NCI-H748 (cell line): ENCODE measurements around the gene CALM1.
A peak's percentile ranks its signal among the peaks of the same experiment; 100 is the strongest.

Experiments
- DNase-seq: peaks from one replicate; lab custom pipeline; 2025; ENCODE audit not compliant: unreplicated experiment; lab: John Stamatoyannopoulos, UW

Gene CALM1

DNA sequence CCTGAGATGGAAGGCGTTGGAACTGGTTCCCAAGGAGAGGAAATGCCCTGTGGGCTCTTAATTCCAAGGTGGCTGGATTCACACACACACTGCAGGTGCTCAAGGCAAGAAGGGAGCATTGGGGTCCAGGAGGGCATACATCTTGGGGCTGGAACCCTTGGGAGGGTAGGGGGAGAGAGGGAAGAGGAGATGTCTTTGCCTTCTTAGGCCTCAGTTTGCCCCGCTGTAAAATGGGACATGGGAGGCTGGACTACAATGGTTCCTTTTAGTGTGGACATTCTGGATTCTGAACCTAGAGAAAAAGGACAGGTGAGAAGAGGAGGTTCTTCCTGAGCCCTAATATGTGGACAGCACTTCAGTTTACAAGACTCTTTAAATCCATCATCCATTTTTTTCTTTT lies 43.8 kb downstream of the CALM1 start:
- DNase-seq, result no peak

DNA sequence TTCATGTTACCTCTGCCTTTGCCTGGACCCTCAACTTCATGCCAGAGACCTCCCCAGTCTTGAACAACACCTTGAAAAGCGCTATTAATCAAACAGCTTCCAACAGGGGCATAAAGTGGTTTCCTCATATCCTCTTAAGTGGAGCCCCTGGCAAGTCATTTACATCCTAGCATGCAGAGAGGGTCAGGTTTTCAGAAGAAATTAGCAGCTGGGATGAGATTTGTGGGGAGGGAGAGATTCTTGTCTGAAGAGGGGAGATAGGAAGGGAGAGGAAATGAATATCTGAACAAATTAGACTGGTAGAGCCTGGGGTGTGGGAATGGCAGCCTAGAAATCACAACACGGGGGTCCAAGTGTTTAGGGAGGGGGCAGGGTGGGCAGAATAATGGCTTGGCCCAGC lies 45.6 kb downstream of the CALM1 start:
- no peak for DNase-seq

DNA sequence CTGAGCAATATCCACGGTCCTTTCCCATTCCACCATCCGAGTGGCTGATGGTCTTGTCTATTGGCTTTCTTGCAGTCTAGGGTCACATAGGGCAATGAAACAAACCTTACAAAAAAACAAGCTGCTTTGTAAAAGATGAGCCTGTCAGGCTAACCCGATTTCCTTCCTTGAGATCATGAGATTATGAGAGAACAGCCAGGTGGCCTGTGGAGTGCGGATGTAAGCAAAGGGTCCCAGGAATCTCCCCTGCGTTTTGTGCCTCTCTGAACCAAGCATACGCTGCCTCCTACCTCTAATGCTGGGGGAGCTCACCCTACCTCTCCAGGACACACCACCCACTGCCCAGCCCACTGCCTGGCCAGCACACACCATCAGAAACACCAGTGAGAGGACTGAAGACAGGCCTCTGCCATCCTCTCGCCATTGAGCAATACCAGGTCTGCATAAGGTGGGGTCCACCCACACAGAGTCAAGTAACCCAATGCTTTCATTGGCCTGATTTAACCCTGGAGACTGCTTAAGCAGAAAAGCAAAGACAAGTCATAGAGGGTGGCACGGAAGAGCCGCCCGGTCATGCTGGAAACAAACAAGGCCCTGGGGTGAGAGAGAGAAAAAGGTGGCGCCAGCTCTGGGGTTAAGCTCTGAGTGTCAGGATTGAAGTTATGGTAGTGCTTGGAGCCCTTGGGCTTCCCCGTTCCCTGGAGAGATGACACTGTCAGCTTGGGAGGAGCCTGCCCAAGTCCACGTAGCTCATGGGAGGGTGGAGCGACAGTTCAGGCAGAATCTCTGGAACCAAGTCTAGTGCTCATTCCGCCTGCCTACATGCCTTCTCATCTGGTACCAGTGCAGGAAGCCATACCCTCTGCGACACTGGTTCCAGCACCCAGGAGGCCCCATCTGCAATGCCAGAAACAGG lies 46.6 kb downstream of the CALM1 start:
- no peak for DNase-seq

DNA sequence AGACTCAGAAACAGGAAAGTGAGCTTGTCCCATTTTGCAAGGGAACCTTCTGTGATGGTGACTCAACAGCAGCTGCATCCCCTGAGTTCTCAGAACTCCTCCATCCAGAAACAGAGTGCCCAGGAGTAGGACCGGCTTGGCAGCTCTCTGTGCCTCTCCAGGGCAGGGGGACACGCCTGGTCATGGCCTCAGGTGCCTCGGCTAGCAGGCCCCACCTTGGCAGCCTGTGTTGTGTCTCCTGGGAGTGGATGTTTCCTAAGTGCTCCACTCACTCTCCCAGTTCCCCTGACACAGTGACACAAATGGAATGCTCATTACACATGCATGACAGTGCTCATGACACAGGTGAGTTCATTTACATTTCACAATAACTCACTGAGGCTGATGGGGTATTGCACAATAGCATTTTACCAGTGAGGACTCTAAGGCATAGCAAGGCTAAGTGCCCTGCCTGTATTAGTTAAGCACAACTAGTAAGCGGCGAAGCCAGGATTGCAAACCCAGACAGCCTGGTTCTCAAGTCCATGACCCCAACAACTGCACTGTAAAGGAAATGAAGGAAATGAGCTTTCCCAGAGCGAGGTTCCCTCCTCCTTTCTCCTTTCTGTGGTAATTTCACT lies 47.4 kb downstream of the CALM1 start:
- DNase-seq, result no peak

DNA sequence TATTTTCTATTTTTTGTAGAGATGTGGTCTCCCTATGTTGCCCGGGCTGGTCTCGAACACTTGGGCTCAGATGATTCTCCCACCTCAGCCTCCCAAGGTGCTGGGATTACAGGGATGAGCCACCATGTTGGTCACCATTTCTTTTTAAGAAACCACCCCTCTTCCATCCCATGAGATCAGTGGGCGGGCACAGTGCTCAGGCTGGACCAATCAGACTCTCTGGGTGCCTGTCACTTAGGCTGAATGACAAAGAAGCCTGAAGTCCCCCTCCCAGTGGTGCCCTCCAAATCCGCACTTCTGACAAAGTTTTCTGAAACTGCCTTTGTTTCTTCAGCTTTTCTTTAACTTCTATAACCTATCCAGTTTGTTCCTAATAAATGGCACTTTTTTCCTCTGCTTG lies 48.2 kb downstream of the CALM1 start:
- DNase-seq, result no peak

DNA sequence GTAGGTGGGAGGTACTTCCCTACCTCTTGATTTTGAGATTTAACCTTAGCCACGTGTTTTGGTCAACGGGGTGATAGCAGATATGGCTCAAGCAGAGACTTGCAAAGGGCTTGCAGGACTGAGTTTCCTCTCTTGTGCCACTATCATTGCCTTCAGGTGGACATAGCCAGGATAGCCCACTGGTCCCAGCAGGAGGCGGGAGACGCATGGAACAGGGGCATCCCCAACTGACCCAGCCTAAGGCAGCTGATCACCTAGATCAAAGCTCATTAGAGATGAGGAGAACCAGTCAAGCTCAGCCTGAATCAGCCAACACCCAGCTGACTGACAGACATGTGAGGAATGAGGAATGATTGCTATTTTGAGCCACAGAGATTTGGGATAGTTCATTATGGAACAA lies 49.6 kb downstream of the CALM1 start:
- DNase-seq, result no peak

DNA sequence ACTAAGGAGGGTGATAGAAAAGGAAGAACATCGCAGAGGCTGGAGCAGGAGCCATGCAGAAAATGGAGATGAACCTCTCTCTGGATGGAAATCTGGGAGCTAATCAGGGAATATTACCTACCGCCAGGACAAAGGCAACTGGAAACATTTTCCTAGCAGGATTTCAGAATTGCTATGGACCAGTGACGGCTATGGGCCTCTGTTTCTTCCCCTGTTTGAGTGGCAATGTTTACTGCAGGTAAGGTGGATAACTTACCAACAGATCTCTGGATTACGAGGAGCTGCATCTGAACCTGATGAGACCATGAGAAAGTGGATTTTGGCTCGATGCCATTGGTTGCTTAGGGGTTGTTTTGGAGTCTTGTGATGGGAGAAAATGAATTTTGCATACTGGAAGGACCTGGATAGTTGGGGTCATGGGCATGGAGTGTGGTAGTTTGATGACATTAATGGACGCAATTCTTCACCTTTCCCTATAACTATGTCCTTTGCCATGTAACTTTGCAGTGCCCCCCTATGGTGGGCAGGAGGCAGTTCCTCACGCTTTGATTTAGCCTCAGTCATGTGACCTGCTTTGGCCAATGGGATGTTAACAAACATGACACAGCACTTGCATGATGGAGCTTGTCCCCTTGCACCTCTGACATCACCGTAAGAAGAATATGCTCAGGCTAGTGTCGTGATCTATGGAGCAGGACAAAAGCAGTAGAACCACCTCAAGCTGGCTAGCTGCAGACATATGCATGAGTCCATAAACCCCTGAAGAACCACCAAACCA lies 51.1 kb downstream of the CALM1 start:
- no peak for DNase-seq

DNA sequence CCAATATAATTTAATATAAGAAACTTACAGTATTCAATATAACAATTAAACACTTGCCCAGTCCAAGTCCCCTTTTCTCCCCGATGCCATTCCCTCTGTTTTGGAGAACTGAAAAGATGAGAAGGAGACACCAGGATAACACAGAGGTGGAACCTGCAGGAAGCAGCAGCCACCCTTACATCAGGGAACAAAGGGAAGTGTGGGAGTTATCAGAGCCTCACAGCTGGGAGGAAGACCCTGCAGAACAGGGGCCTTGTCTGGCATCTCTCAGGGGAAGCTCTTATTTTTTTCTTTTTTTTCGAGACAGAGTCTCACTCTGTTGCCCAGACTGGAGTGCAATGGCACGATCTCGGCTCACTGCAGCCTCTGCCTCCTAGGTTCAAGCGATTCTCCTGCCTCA lies 52.6 kb downstream of the CALM1 start:
- no peak for DNase-seq

DNA sequence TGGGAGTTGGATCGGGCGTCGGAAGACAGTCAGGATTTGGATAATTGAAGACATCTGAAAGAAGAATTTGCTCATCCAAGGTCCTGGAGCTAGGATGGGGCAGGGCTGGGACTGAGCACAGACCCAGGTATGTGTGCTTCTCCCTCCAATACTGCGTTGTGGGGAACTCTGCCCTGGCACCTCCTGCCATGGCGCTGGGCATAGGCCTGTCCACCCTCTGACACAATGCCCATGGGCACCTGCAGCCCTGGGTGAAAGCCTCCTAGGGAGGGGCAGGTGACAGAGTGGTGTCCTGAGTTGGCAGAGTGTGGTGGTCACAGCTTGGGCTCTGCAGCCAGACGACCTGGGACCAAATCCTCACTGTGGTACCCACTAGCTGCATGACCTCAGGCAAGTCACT lies 53.3 kb downstream of the CALM1 start:
- no peak for DNase-seq

DNA sequence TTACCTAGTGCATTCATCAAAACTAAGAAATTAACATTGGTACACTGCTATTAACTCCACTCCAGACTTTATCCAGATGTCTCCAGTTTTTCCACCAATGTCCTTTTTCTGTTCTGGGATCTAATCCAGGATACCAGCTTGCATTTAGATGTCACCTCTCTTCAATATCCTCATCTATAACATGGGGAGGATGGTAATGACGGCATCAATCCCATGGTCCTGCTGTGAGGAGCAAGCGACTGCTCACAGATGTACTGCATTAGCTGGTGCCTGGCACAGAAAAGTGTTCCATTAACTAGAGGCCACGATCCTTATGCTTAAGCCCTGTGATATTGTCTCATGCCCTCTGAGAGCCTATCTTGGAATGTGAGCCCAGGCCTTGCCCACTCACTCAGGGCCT lies 53.8 kb downstream of the CALM1 start:
- DNase-seq, result no peak

DNA sequence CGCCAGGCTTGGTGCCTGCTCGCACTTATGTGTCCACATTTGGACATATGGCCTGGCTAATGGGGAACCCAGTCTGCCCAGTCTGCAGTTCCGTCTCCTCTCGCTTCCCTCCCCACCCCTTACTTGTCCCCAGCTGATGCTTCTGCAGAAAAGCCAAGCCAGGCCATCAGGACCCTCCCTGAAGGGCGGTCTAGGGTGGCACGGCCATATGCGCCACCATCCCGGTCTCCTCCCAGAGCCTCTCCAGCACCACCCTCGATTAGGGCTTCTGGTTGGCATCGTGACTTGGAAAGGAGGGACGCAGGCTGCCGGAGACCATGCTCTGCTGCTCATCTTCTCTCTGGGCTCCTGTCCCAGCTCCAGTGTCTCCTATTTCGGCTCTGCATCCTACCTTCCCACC lies 54.6 kb downstream of the CALM1 start:
- DNase-seq, result no peak

DNA sequence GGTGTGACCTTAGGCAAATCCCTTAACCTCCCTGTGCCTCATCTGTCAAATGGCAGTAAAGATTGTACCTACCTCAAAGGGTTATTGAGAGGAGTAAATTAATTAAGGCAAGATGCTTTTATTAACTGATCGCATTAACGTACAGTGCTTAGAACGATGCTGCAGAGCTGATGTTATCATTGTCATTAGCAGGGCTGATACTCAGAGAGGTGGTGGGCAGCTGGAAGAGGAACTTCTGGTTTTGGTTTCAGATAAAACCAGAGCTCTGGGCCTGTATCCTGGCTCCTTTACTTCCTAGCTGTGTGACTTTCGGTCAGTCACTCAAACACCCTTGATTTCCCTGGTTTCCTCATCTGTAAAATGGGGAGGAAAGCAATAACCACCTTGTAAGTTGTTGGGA lies 55.1 kb downstream of the CALM1 start:
- no peak for DNase-seq

DNA sequence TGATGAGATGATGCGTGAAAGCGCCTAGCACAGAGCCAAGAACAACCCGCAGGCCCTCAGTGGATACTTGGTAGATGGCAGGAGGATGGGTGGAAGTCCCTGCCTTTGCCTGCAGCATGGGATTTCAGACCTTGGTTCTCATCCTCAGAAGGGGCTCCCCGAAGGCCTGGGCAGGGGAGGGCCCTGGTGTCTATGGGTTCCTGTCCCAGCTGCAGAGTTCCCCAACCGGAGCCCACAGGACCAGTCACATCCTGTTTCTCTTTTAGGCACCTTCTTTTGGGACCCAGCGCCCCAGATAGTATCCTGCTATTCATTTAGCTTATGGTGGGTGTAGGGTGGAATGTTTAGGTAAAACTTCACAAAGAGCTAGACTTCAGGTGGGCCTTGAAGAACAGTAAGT lies 55.5 kb downstream of the CALM1 start:
- no peak for DNase-seq

DNA sequence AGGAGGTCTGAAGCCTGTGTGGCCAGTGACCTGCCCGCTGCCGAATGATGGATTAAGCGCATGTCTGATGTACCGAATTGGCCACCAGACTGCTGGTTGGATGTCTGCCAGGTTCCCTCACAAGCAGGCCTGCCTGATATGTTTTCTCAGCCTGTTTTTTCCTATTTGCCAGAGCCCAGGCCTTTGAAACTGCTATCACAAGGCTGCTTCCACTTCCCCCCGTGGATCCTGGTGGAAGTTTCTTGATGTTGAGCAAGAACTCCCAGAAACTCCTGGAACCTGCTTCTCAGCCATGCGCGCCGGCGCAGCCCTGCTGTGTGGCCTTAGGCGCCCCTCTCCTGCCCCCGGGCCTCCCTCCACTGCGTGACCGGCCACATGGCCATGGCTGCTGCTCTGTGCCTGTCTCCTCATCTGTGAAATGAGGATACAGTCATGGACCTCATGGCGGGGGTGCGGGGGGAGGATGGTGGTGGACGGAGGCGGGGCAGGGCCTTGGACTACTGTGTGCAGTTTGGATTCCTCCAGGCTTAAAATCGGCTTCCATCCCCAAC lies 56.6 kb downstream of the CALM1 start:
- peak; percentile 23 for DNase-seq

DNA sequence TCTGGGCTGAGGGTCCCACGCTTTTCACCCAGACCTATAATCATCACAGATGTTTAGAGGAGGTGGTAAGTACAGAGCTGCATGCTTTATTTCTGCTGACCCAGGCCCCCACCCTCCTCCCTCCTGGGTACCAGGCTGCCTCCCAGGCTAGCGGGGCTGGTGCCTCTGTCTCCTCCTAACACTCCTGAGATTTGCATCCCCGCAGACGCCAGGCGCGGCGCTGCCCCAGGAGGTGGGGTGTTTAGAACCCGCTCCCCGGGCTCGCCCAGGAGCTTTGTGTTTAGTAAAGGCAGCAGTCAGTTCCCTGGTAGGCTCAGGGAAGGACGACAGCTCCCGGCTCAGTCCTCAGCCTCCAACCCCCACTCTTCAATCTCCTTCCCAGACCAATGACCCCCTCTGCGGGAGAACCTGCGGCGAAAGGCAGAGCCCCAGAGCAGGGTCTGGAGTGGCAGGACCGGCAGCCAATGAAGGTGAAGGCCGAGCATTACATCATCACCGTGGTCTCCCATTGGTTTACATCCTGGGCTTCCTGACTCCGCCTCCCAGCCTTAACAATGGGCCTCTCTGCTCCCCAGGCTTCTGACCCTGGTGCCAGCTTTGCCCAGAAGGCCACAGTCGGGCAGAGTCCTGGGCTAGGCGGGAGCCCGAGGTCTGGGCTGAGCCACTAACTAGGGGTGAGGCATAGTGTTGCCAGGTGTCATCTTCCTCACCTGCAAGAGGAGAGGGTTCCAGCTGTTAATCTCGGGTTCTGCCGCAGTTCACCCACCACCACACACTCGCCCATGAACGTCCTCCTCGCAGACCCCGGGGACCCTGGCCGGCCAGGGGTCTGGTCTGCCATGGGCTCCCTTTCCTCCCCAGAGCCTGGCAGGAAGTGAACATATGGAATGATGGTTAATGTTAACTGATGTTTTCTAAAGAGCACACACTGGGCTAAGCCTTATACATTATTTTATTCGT lies 57.5 kb downstream of the CALM1 start:
- no peak for DNase-seq

DNA sequence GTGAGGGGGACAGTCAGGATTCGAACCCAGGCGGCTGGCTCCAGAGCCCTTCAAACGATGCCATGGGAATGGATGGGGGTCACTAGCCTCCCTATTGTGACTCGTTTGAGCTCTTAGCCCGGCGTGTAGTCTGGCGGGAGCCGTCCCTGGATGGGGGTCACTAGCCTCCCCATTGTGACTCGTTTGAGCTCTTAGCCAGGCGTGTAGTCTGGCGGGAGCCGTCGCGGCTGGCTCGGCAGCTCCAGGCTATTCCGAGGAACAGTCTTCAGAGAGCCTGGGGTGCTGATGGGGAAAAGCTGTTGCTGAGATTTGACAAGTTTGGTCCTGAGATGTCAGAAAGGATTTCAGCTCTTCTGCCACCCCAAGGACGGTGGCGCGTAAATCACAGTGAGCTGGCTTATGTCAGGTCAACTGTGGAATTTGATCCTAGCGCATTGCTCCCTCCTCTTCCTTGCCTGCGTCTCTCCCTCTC lies 58.3 kb downstream of the CALM1 start:
- DNase-seq, result no peak

DNA sequence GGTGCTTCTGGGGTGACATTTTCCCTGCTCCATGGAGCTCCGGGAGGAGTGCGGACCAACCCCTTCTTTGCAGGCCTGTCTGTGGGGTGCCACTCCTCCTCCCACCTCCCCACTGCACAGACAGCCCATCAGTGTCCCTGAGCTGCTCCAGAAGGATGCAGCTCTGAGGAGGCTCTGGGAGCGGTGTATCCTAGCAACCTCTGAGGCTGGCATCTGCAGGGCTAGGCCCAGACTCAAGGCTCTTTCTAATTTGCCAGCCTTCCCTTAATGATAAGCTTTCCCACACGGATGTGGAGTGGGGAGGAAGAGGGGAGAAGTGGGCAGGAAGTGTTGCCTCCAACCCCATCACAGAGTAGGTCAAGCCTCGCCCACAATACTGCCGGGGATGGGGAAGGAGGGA lies 59.7 kb downstream of the CALM1 start:
- DNase-seq, result peak; percentile 61

DNA sequence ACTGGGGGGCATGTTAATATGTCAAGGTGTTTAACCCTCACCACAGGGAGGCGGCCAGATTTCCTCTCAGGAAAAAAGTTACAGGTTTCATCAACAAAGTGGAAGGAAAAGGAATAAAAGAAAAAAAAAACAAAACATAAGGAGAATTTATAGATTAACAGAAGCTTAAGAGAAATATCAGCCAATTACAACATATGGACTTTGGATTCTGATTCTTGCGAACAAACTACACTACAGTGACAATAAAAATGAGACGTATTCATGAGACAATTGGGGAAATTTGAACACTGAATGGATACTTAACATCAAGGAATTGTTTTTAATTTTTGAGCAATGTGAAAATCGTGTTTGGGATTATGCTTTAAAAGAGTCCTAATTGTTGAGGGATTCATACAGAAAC lies 60.4 kb downstream of the CALM1 start:
- no peak for DNase-seq
